ENCODE measurements around the gene KSR1.

Gene KSR1

GRCh38 chr17:27657620-27658019 lies 201.4 kb downstream of the KSR1 start:
- Histone ChIP-seq H3K27ac (ENCODE audit: low read length) (no peak overlapping the region), H4K20me1 (ENCODE audit: insufficient read depth, low read length) (no peaks in the 10 kb centered on the region), H3K9me3 (ENCODE audit: insufficient read depth, low read length) (no peaks in the 10 kb centered on the region), H3K79me2 (ENCODE audit: low read length) (no peaks in the 10 kb centered on the region), H3K27me3 (ENCODE audit: low read depth, low read length) (0 out of 2 replicates have a peak, but pooled peaks cover 4% of the 10 kb centered on the region), H3K4me3 (ENCODE audit: low read length) (no peak overlapping the region), H3K36me3 (replicated peaks; ENCODE audit: low read depth, low read length) (no peaks in the 10 kb centered on the region), H2AFZ (ENCODE audit: low read depth, low read length) (no peak overlapping the region), H3K9ac (ENCODE audit: low read length) (no peak overlapping the region), H3K4me1 (ENCODE audit: low read length) (no peaks in the 10 kb centered on the region), H3K4me2 (ENCODE audit: low read length) (no peak overlapping the region)
- TF ChIP-seq EZH2phosphoT487 (IDR thresholded peaks at IDR 0.05; ENCODE audit: low read depth) (no peak), CTCF (IDR thresholded peaks at IDR 0.05; ENCODE audit: low read depth, low read length) (no peak)

GRCh38 chr17:27659683-27660082 lies 203.4 kb downstream of the KSR1 start:
- H3K27ac ChIP-seq (ENCODE audit: low read length): no peak overlapping the region
- no peak overlapping the region for H2AFZ ChIP-seq (ENCODE audit: low read depth, low read length)
- no peaks in the 10 kb centered on the region for H3K36me3 ChIP-seq (replicated peaks; ENCODE audit: low read depth, low read length)
- no peaks in the 10 kb centered on the region for H3K9me3 ChIP-seq (ENCODE audit: insufficient read depth, low read length)
- no peak overlapping the region for H3K4me2 ChIP-seq (ENCODE audit: low read length)
- H4K20me1 ChIP-seq (ENCODE audit: insufficient read depth, low read length): no peaks in the 10 kb centered on the region
- no peaks in the 10 kb centered on the region for H3K79me2 ChIP-seq (ENCODE audit: low read length)
- TF ChIP-seq CTCF (IDR thresholded peaks at IDR 0.05; ENCODE audit: low read depth, low read length) (no peak), EZH2phosphoT487 (IDR thresholded peaks at IDR 0.05; ENCODE audit: low read depth) (no peak)
- H3K9ac ChIP-seq (ENCODE audit: low read length): no peak overlapping the region
- H3K27me3 ChIP-seq (ENCODE audit: low read depth, low read length): 0 out of 2 replicates have a peak, but pooled peaks cover 4% of the 10 kb centered on the region
- no peaks in the 10 kb centered on the region for H3K4me1 ChIP-seq (ENCODE audit: low read length)
- H3K4me3 ChIP-seq (ENCODE audit: low read length): no peak overlapping the region

GRCh38 chr17:27660436-27660835 lies 204.2 kb downstream of the KSR1 start:
- no peak overlapping the region for H3K9ac ChIP-seq (ENCODE audit: low read length)

GRCh38 chr17:27663936-27664605 lies 207.8 kb downstream of the KSR1 start:
- Histone ChIP-seq H3K4me1 (ENCODE audit: low read length) (no peaks in the 10 kb centered on the region), H3K27ac (ENCODE audit: low read length) (no peak overlapping the region), H3K4me2 (ENCODE audit: low read length) (no peak overlapping the region), H3K9ac (ENCODE audit: low read length) (no peak overlapping the region), H3K36me3 (replicated peaks; ENCODE audit: low read depth, low read length) (no peaks in the 10 kb centered on the region), H3K79me2 (ENCODE audit: low read length) (no peaks in the 10 kb centered on the region), H2AFZ (ENCODE audit: low read depth, low read length) (no peak overlapping the region), H4K20me1 (ENCODE audit: insufficient read depth, low read length) (no peaks in the 10 kb centered on the region), H3K27me3 (ENCODE audit: low read depth, low read length) (0 out of 2 replicates have a peak, but pooled peaks cover 4% of the 10 kb centered on the region), H3K9me3 (ENCODE audit: insufficient read depth, low read length) (no peaks in the 10 kb centered on the region), H3K4me3 (ENCODE audit: low read length) (no peak overlapping the region)
- TF ChIP-seq CTCF (IDR thresholded peaks at IDR 0.05; ENCODE audit: low read depth, low read length) (no peak), EZH2phosphoT487 (IDR thresholded peaks at IDR 0.05; ENCODE audit: low read depth) (no peak)

More at GRCh38 chr17:27660436-27660835, 204.2 kb downstream of the KSR1 start:
- Histone ChIP-seq H3K36me3 (replicated peaks; ENCODE audit: low read depth, low read length) (no peaks in the 10 kb centered on the region), H3K27ac (ENCODE audit: low read length) (no peak overlapping the region), H3K4me3 (ENCODE audit: low read length) (no peak overlapping the region), H2AFZ (ENCODE audit: low read depth, low read length) (no peak overlapping the region), H3K9me3 (ENCODE audit: insufficient read depth, low read length) (no peaks in the 10 kb centered on the region), H3K79me2 (ENCODE audit: low read length) (no peaks in the 10 kb centered on the region), H3K4me1 (ENCODE audit: low read length) (no peaks in the 10 kb centered on the region), H3K4me2 (ENCODE audit: low read length) (no peak overlapping the region), H4K20me1 (ENCODE audit: insufficient read depth, low read length) (no peaks in the 10 kb centered on the region), H3K27me3 (ENCODE audit: low read depth, low read length) (0 out of 2 replicates have a peak, but pooled peaks cover 4% of the 10 kb centered on the region)
- no peak for TF ChIP-seq CTCF (IDR thresholded peaks at IDR 0.05; ENCODE audit: low read depth, low read length)
- no peak for TF ChIP-seq EZH2phosphoT487 (IDR thresholded peaks at IDR 0.05; ENCODE audit: low read depth)

All from OCI-LY3 (cell line).